ENCODE measurements around the gene RAI2.

RAI2 gene

GRCh38 chrX:17830211-17830610 is 30.9 kb downstream of the RAI2 start:
- Histone ChIP-seq H3K4me3 (ENCODE audit: insufficient read depth, low read depth, low read length, poor library complexity, severe bottlenecking) (no peak overlapping the region), H3K27ac (ENCODE audit: insufficient read depth, low read length, poor library complexity, severe bottlenecking) (no peak overlapping the region), H3K4me1 (ENCODE audit: control insufficient read depth, insufficient read depth, low read length, poor library complexity, severe bottlenecking) (no peaks in the 10 kb centered on the region), H3K9me3 (ENCODE audit: control insufficient read depth, low read length) (no peaks in the 10 kb centered on the region), H3K36me3 (ENCODE audit: control insufficient read depth, insufficient read depth, low read length) (no peaks in the 10 kb centered on the region), H3K27me3 (replicated peaks; ENCODE audit: control insufficient read depth, insufficient read depth, low read length, poor library complexity, severe bottlenecking) (no peaks in the 10 kb centered on the region)
- DNase-seq, result no peak

DNA sequence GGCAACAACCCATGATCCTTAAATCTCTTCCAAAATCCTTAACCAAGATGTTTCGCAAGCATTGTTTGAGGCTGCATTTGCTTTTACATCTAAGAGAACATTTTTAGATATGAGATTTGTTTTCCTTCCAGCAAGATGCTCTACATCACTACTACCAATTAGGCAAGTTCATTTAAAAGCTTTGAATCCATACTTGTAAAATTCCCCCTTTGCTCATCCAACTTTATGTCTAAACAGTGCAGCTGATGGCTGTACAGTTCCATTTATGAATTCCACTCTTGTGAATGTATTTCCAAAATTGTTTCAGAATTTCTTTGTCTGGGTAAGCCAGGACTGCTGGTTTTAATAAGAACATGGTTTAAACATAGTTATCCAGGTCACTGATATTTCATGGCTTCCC is 31.5 kb downstream of the RAI2 start:
- no peaks in the 10 kb centered on the region for H3K36me3 ChIP-seq (ENCODE audit: control insufficient read depth, insufficient read depth, low read length)
- H3K27me3 ChIP-seq (replicated peaks; ENCODE audit: control insufficient read depth, insufficient read depth, low read length, poor library complexity, severe bottlenecking), result no peaks in the 10 kb centered on the region
- no peaks in the 10 kb centered on the region for H3K4me1 ChIP-seq (ENCODE audit: control insufficient read depth, insufficient read depth, low read length, poor library complexity, severe bottlenecking)
- no peak for DNase-seq
- H3K27ac ChIP-seq (ENCODE audit: insufficient read depth, low read length, poor library complexity, severe bottlenecking), result no peak overlapping the region
- H3K9me3 ChIP-seq (ENCODE audit: control insufficient read depth, low read length), result no peaks in the 10 kb centered on the region
- H3K4me3 ChIP-seq (ENCODE audit: insufficient read depth, low read depth, low read length, poor library complexity, severe bottlenecking), result no peak overlapping the region

DNA sequence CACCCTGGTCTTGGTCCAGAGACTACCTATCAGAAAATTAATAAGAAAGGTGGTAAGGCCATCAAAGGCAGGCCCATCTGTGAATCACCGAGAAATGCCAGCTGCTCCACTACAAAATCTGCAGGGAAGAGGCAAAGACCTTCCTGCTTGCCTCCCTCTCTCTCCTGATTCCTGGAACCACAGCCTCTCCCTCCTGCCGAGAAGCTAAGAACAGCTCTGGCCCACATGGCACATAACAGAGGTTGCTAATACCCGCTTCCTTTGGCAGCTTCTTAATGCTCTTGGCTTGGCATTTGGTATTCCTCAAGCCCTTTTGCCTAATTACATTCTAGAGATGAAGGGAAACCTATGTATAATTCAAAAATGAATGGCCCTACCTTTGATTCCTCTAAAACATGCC is 32.9 kb downstream of the RAI2 start:
- Histone ChIP-seq H3K4me3 (ENCODE audit: insufficient read depth, low read depth, low read length, poor library complexity, severe bottlenecking) (no peak overlapping the region), H3K27ac (ENCODE audit: insufficient read depth, low read length, poor library complexity, severe bottlenecking) (no peak overlapping the region), H3K4me1 (ENCODE audit: control insufficient read depth, insufficient read depth, low read length, poor library complexity, severe bottlenecking) (no peaks in the 10 kb centered on the region), H3K27me3 (replicated peaks; ENCODE audit: control insufficient read depth, insufficient read depth, low read length, poor library complexity, severe bottlenecking) (no peaks in the 10 kb centered on the region), H3K9me3 (ENCODE audit: control insufficient read depth, low read length) (no peaks in the 10 kb centered on the region), H3K36me3 (ENCODE audit: control insufficient read depth, insufficient read depth, low read length) (no peaks in the 10 kb centered on the region)
- no peak for DNase-seq

- Histone ChIP-seq H3K27me3 (replicated peaks; ENCODE audit: control insufficient read depth, insufficient read depth, low read length, poor library complexity, severe bottlenecking) (no peaks in the 10 kb centered on the region), H3K4me1 (ENCODE audit: control insufficient read depth, insufficient read depth, low read length, poor library complexity, severe bottlenecking) (no peaks in the 10 kb centered on the region), H3K9me3 (ENCODE audit: control insufficient read depth, low read length) (no peaks in the 10 kb centered on the region), H3K27ac (ENCODE audit: insufficient read depth, low read length, poor library complexity, severe bottlenecking) (no peak overlapping the region), H3K4me3 (ENCODE audit: insufficient read depth, low read depth, low read length, poor library complexity, severe bottlenecking) (no peak overlapping the region), H3K36me3 (ENCODE audit: control insufficient read depth, insufficient read depth, low read length) (no peaks in the 10 kb centered on the region)
- no peak for DNase-seq
These were observed 34.2 kb downstream of the RAI2 start for GRCh38 chrX:17826609-17827496.

DNA sequence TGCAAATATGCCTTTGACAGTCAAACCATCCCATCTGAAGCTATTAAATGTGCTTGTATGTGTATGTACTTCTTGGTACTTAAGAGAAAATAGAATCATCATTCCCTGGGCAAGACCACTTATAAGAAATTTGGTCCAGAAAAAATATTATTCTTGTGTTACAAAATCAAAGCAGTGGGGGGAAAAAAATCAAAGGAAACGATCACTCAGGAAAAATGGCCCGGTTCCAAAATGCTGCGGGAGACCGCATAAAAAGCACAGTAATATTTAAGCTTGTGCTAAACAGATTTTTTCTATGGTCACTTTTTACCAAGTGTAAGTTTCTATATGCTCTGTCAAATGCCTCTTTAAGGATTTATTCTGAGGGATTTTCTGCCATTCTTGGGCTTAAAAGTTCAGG is 36.1 kb downstream of the RAI2 start:
- no peak overlapping the region for H3K27ac ChIP-seq (ENCODE audit: insufficient read depth, low read length, poor library complexity, severe bottlenecking)
- no peak for DNase-seq
- no peaks in the 10 kb centered on the region for H3K27me3 ChIP-seq (replicated peaks; ENCODE audit: control insufficient read depth, insufficient read depth, low read length, poor library complexity, severe bottlenecking)
- no peak overlapping the region for H3K4me3 ChIP-seq (ENCODE audit: insufficient read depth, low read depth, low read length, poor library complexity, severe bottlenecking)
- H3K4me1 ChIP-seq (ENCODE audit: control insufficient read depth, insufficient read depth, low read length, poor library complexity, severe bottlenecking), result no peaks in the 10 kb centered on the region
- H3K36me3 ChIP-seq (ENCODE audit: control insufficient read depth, insufficient read depth, low read length), result no peaks in the 10 kb centered on the region
- H3K9me3 ChIP-seq (ENCODE audit: control insufficient read depth, low read length), result no peaks in the 10 kb centered on the region

DNA sequence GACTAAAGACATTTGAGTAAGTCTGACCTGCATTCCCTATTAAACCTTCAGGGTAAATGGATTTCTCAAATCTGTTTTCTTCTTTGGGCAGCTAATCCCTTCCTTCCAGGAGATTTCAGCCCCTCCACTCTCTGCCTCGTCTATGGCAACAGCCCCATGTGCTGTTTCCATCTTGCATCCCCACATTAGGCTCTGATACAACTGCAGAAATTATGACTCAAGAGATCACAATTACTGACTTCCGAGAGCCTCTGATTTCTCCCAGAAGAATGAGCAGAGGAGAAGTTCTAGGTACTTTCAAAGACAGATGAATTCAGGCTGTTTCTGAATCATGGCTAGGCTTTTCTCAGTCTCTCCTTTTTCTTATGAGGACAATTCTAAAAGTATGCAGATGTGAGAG is 38.7 kb downstream of the RAI2 start:
- Histone ChIP-seq H3K27me3 (replicated peaks; ENCODE audit: control insufficient read depth, insufficient read depth, low read length, poor library complexity, severe bottlenecking) (no peaks in the 10 kb centered on the region), H3K4me3 (ENCODE audit: insufficient read depth, low read depth, low read length, poor library complexity, severe bottlenecking) (no peak overlapping the region), H3K4me1 (ENCODE audit: control insufficient read depth, insufficient read depth, low read length, poor library complexity, severe bottlenecking) (no peaks in the 10 kb centered on the region), H3K36me3 (ENCODE audit: control insufficient read depth, insufficient read depth, low read length) (no peaks in the 10 kb centered on the region), H3K9me3 (ENCODE audit: control insufficient read depth, low read length) (no peaks in the 10 kb centered on the region), H3K27ac (ENCODE audit: insufficient read depth, low read length, poor library complexity, severe bottlenecking) (no peak overlapping the region)
- DNase-seq, result no peak

- H3K27me3 ChIP-seq (replicated peaks; ENCODE audit: control insufficient read depth, insufficient read depth, low read length, poor library complexity, severe bottlenecking), result no peaks in the 10 kb centered on the region
- DNase-seq, result no peak
These were observed 41.0 kb downstream of the RAI2 start for GRCh38 chrX:17820100-17820499.

GRCh38 chrX:17818726-17819125 is 42.4 kb downstream of the RAI2 start:
- Histone ChIP-seq H3K27me3 (replicated peaks; ENCODE audit: control insufficient read depth, insufficient read depth, low read length, poor library complexity, severe bottlenecking) (no peaks in the 10 kb centered on the region), H3K4me3 (ENCODE audit: insufficient read depth, low read depth, low read length, poor library complexity, severe bottlenecking) (no peak overlapping the region), H3K27ac (ENCODE audit: insufficient read depth, low read length, poor library complexity, severe bottlenecking) (no peak overlapping the region), H3K36me3 (ENCODE audit: control insufficient read depth, insufficient read depth, low read length) (no peaks in the 10 kb centered on the region), H3K9me3 (ENCODE audit: control insufficient read depth, low read length) (no peaks in the 10 kb centered on the region), H3K4me1 (ENCODE audit: control insufficient read depth, insufficient read depth, low read length, poor library complexity, severe bottlenecking) (no peaks in the 10 kb centered on the region)
- DNase-seq, result no peak

More at GRCh38 chrX:17820100-17820499, 41.0 kb downstream of the RAI2 start:
- Histone ChIP-seq H3K9me3 (ENCODE audit: control insufficient read depth, low read length) (no peaks in the 10 kb centered on the region), H3K36me3 (ENCODE audit: control insufficient read depth, insufficient read depth, low read length) (no peaks in the 10 kb centered on the region), H3K4me1 (ENCODE audit: control insufficient read depth, insufficient read depth, low read length, poor library complexity, severe bottlenecking) (no peaks in the 10 kb centered on the region), H3K27ac (ENCODE audit: insufficient read depth, low read length, poor library complexity, severe bottlenecking) (no peak overlapping the region), H3K4me3 (ENCODE audit: insufficient read depth, low read depth, low read length, poor library complexity, severe bottlenecking) (no peak overlapping the region)

- no peak overlapping the region for H3K4me3 ChIP-seq (ENCODE audit: insufficient read depth, low read depth, low read length, poor library complexity, severe bottlenecking)
These were observed 43.8 kb downstream of the RAI2 start for GRCh38 chrX:17817251-17817650.

GRCh38 chrX:17814557-17814956 is 46.5 kb downstream of the RAI2 start:
- Histone ChIP-seq H3K4me3 (ENCODE audit: insufficient read depth, low read depth, low read length, poor library complexity, severe bottlenecking) (no peak overlapping the region), H3K27ac (ENCODE audit: insufficient read depth, low read length, poor library complexity, severe bottlenecking) (no peak overlapping the region), H3K4me1 (ENCODE audit: control insufficient read depth, insufficient read depth, low read length, poor library complexity, severe bottlenecking) (no peaks in the 10 kb centered on the region), H3K27me3 (replicated peaks; ENCODE audit: control insufficient read depth, insufficient read depth, low read length, poor library complexity, severe bottlenecking) (no peaks in the 10 kb centered on the region), H3K9me3 (ENCODE audit: control insufficient read depth, low read length) (no peaks in the 10 kb centered on the region), H3K36me3 (ENCODE audit: control insufficient read depth, insufficient read depth, low read length) (no peaks in the 10 kb centered on the region)
- no peak for DNase-seq

More at GRCh38 chrX:17817251-17817650, 43.8 kb downstream of the RAI2 start:
- no peaks in the 10 kb centered on the region for H3K36me3 ChIP-seq (ENCODE audit: control insufficient read depth, insufficient read depth, low read length)
- no peaks in the 10 kb centered on the region for H3K27me3 ChIP-seq (replicated peaks; ENCODE audit: control insufficient read depth, insufficient read depth, low read length, poor library complexity, severe bottlenecking)
- no peaks in the 10 kb centered on the region for H3K9me3 ChIP-seq (ENCODE audit: control insufficient read depth, low read length)
- H3K4me1 ChIP-seq (ENCODE audit: control insufficient read depth, insufficient read depth, low read length, poor library complexity, severe bottlenecking), result no peaks in the 10 kb centered on the region
- DNase-seq, result no peak
- H3K27ac ChIP-seq (ENCODE audit: insufficient read depth, low read length, poor library complexity, severe bottlenecking), result no peak overlapping the region
